HCT116 (cell line): ENCODE measurements around the gene APOBEC3A.

Experiments used
- CEBPB ChIP-seq: IDR thresholded peaks from 2 replicates; pipeline ENCODE4 v1.6.1; 2012; ENCODE audit warnings: low read depth
- EZH2 ChIP-seq: fragments of 200-600 bp; sonication (generic); IDR thresholded peaks from 2 replicates; pipeline ENCODE4 v1.6.1; 2017; ENCODE audit warnings: antibody characterized with exemption, mixed run types
- FOSL1 ChIP-seq: IDR thresholded peaks from 2 replicates; pipeline ENCODE4 v1.6.1; 2012; ENCODE audit warnings: low read depth
- JUND ChIP-seq: IDR thresholded peaks from 2 replicates; pipeline ENCODE4 v1.6.1; 2012
- POLR2A ChIP-seq: IDR thresholded peaks from 2 replicates; pipeline ENCODE4 v1.7.0; 2011; ENCODE audit warnings: borderline replicate concordance; ENCODE audit not compliant: insufficient read depth, insufficient read length; ENCODE audit errors: extremely low read depth
- POLR2AphosphoS5 ChIP-seq: IDR thresholded peaks from 2 replicates; pipeline ENCODE4 v1.6.1; 2011; ENCODE audit warnings: mild to moderate bottlenecking, low read depth, low read length, moderate library complexity
- RAD21 ChIP-seq: IDR thresholded peaks from 2 replicates; pipeline ENCODE4 v1.6.1; 2012; ENCODE audit warnings: low read depth, mild to moderate bottlenecking
- ZNF274 ChIP-seq: fragments of 200-500 bp; sonication (Bioruptor generic); IDR thresholded peaks from 2 replicates; pipeline ENCODE4 v1.6.1; 2014; ENCODE audit warnings: mild to moderate bottlenecking, low read depth, low read length, inconsistent platforms
- TF ChIP-seq, protein P1 (sequence below): IDR thresholded peaks from 2 replicates; pipeline ENCODE4 v1.6.1; 2012
- TF ChIP-seq, protein P2 (sequence below), 3 experiments: fragments of 200-600 bp in 1 of 3; sonication (generic) in 1 of 3; IDR thresholded peaks in 2 of 3; conservative IDR thresholded peaks in 1 of 3; 2 replicates each; pipeline ENCODE4 v1.5.1; 2012 to 2017; ENCODE audit warnings: low read depth in 2 of 3, low read length in 2 of 3, antibody characterized with exemption in 1 of 3, borderline replicate concordance in 1 of 3, control low read depth in 1 of 3, mild to moderate bottlenecking in 1 of 3, mixed read lengths in 1 of 3, mixed run types in 1 of 3, moderate library complexity in 1 of 3; ENCODE audit not compliant: insufficient read depth in 1 of 3

DNA sequence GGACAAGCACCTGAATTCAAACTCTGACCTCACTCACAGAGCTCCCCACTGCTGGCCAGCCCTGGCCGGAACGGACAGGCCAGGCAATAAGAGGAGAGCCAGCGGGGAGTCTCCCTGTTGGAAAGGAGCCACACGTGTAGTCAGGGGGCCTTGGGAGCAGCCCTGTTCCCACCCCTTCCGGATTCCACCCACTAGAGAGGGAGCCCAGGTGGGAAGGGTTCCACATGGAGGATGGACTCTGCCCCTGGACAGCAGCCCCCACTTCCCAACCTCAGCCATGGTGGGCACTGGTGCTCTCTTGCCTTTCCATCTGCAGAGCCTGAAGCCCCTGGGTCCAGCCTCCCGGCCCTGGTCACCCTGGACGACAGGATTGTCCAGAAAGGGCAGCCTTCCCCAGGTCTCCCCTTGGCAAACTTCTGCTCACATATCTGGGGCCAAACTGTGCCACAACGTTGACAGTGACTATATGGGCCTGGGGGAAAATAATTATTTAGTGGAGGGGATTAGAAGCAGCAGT, 7.5 kb upstream of the APOBEC3A start:
- TF ChIP-seq POLR2A (no peak), ZNF274 (no peak), CEBPB (no peak), FOSL1 (no peak), EZH2 (no peak), POLR2AphosphoS5 (no peak), RAD21 (no peak), JUND (no peak)
- TF ChIP-seq, protein P1, sequence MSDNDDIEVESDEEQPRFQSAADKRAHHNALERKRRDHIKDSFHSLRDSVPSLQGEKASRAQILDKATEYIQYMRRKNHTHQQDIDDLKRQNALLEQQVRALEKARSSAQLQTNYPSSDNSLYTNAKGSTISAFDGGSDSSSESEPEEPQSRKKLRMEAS: no peak
- TF ChIP-seq, protein P2, sequence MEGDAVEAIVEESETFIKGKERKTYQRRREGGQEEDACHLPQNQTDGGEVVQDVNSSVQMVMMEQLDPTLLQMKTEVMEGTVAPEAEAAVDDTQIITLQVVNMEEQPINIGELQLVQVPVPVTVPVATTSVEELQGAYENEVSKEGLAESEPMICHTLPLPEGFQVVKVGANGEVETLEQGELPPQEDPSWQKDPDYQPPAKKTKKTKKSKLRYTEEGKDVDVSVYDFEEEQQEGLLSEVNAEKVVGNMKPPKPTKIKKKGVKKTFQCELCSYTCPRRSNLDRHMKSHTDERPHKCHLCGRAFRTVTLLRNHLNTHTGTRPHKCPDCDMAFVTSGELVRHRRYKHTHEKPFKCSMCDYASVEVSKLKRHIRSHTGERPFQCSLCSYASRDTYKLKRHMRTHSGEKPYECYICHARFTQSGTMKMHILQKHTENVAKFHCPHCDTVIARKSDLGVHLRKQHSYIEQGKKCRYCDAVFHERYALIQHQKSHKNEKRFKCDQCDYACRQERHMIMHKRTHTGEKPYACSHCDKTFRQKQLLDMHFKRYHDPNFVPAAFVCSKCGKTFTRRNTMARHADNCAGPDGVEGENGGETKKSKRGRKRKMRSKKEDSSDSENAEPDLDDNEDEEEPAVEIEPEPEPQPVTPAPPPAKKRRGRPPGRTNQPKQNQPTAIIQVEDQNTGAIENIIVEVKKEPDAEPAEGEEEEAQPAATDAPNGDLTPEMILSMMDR (IDR thresholded peaks at IDR 0.05 in 2 of 3, conservative IDR thresholded peaks at IDR 0.05 in 1 of 3; ENCODE audit: borderline replicate concordance in 1 of 3, insufficient read depth in 1 of 3, low read depth in 2 of 3, low read length in 2 of 3): no peak
